ENCODE results near the gene TRAPPC12.
A peak's percentile ranks its signal among the peaks of the same experiment; 100 is the strongest.

TRAPPC12 gene

DNA sequence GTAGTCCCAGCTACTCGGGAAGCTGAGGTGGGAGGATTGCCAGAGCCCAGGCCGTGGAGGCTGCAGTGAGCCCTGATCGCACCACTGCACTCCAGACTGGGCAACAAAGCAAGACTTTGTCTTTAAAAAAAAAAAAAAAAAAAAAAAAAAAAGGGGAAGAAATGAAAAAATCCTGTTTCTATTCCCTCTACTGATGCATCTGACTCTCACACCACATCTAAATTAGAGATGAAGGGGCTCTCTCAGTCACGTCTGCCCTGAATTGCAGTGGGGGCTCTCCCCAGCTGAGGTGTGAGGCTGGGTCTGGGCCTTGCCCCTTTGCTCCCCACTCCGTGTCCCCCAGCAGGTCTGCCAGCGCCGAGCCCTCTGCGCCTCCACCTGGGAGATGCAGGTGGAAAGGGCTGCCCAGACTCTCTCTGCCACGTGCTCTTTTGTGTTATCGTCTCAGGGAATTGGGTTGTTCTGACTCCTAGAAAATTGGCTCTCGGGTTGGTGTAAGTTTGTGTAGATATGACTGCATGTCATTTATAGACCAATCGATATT, 30.2 kb downstream of the TRAPPC12 start:
- no peak for DNase-seq

DNA sequence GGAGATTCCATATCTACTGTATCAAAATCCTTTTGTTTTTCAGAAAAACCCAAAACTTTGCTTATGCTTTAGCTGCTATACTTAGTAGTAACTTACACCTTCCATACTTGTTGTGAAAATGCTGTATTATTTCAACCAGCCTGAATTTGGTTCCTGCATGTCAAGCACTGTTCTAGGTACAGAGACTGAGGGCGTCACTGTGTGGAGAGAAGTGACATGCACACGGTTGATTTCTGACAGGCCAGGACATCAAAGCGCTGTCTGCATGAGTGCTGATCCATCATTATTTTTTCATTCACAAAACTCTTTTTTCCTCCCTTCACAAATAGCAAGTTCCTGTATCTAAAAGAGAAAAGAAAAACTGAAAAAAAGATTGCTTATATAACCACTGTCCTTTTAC, 31.6 kb downstream of the TRAPPC12 start:
- no peak for DNase-seq

DNA sequence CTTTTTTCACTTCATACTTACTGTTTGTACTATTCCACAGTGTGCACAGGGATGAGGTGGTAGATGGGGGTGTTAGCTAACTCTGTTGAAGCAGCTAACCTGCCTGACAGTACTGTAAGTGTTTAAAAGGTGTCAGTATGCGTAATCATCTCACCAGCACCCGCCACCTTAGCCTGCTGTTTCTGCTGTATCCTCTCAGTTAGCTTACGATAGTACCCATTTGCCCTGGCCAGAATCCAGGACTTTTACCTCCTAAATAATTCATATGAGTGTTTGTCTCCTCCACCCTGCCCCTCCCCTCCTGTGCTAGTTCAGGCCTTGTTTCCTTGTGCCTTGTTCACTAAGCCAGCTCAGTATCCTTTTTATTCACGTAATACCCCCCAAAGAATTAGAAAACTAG, 34.2 kb downstream of the TRAPPC12 start:
- no peak for DNase-seq

DNA sequence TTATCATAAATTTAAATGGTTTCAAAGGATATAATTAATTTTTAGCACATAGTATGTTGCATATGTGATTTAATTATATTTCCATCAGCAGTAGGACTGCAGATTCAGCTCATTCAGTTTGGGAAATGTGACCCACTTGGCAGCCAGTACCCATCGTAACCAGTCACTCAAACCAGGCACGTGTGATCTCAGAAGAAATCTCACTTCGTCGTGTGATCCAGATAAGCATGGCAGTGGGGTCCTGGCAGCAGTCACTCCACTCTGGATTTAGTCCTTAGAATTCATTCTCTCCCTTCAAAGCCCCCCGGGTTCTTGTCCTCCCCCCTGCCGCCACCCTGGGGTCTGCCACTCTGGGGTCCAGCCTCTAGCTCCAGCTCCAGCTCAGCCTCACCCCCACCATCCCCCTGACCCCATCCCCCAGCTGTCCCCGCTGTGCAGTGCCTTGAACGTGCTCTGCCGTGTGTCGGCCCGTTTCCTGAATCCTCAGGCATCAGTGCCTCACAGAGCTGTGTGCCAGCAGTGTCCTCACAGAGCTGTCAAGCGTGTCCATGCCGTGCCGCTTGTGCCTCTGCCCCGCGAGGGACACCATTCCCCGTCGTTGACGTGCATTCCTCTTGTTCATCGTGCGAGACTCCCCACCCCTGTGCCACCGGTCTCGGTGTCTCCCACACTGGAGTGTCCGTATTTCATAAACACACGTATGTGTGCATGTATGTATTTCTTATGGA, 34.8 kb downstream of the TRAPPC12 start:
- DNase-seq, result no peak

DNA sequence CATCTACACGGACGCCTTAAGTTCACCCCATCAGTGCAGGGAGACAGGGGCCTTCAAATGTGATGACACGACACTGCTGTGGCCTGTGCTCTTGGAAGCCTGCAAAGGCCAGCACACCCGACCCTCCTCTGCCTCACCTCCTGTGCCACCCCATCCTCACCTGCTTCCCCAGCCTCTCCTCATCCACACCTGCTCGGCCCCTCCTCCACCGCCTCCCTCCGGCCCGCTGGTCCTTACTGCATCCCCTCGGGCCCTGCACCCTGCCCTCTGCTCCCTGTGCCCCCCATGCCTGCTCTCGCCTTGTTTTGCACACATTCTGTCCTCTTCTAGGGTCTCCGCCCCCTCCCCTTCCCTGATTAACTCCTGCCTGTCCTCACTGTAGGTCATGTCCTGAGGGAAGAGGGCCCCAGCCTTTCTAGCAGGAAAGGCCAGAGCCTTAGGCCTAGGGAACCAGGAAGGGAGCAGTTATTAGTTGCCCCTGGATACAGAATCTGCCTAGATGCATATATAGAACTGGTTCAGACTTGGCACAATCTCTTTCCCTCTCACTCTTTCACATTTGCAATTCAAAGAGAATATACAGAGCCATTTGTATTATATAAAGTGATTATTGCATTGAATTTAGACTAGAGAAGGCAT, 39.4 kb downstream of the TRAPPC12 start:
- DNase-seq, result no peak

DNA sequence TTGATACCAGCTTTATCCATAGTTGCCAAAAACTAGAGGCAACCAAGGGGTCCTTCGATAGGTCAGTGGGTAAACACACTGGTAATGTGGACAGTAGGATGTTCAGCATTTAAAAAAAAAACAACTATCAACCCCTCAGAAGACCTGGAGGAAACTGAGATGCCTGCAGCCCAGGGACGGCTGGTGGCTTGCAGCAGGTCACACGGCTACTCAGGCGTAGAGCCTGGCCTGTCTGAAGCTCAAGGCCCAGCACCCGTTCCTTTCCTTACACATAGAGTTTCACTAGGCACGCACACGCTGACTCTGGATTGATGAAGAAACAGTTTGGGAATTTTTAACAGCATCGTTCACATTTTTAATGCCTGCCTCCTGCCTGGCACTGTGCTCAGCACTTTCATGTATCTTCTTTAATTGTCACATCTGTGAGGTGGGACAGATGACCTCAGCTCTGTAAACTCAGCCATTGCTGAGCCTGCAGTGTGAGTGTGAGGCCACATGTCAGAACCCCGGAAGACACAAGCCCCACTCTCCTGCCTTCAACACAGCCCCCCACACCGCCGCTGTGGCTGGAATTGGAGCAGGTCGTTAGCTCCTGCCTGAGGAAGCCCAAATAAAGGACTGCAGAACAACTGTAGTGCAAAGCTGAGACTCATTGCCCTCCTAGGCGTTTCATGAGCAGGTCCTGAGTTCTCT, 40.7 kb downstream of the TRAPPC12 start:
- no peak for DNase-seq

DNA sequence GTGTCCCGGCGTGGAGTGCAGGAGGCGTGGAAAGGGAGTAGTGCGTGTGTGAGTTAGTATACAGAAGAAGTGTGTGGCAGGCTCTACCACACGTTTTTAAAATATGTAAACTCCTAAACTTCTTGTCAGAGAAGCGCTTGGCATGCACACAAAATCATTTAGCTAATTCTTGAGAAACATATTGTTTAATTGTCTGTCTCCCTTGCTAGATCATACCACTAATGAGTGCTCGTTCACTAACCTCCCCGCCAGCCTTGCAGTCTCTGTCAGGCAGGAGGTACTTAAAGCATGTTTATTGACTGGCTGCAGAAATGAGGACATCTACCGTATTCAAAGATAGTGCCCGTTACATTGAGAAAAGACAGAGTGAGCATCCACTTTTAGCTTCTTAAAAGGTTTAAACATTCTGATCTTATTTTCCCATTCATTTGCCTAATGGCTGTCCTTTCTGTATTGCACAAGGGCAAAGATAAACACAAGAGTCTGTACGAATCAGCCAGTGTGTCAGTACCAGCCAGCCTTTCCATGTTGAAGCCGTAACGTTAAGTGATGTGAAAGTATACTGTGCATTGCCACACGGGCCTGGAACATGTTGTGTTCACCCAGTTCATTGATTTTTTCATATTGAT, 41.4 kb downstream of the TRAPPC12 start:
- DNase-seq, result no peak

DNA sequence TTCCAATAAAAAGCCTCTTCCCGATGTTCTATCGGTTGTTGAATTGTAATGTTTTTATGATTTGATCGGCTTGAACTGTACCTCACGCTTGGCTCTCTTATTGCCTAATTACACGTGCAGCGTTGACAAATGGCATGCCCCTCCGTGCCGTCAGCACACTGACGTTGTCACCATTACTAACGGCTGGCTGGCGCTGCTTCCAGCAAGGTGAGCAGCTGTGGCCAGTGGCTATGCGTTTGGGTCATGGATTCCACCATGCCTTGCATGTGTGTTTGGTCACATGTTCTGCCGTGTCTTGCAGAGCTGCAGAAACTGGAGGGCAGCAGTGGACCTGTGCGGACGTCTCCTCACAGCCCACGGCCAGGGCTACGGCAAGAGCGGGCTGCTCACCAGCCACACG, 42.1 kb downstream of the TRAPPC12 start:
- no peak for DNase-seq

DNA sequence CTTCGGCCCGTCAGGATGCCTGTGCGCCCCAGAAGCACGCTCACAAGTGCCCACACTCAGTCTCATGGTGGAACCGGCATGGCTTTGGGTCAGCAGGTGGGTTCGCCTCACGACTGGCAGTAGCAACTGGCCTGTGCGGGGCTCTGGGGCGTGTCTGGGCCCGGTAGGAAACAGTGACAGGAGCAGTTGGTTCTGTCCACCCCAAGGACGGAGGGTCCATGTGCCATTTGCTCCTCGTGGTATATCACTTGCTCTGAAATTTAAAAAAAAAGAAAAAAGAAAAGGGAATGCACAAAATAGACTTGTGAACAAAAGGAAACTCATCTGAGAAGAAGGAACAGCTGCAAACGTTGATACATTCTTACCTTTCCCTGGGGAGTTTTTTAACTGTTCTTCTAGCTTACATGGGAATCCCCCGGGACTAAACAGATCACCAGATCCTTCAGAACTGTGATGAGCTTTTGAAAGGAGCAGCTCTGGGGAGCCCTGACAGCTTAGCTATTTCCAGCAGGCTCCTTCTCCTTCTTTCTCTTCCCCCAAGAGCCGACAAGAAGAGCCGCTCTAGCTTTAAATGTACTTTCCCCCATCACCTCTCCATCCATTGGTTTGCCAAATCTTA, 42.8 kb downstream of the TRAPPC12 start:
- no peak for DNase-seq

DNA sequence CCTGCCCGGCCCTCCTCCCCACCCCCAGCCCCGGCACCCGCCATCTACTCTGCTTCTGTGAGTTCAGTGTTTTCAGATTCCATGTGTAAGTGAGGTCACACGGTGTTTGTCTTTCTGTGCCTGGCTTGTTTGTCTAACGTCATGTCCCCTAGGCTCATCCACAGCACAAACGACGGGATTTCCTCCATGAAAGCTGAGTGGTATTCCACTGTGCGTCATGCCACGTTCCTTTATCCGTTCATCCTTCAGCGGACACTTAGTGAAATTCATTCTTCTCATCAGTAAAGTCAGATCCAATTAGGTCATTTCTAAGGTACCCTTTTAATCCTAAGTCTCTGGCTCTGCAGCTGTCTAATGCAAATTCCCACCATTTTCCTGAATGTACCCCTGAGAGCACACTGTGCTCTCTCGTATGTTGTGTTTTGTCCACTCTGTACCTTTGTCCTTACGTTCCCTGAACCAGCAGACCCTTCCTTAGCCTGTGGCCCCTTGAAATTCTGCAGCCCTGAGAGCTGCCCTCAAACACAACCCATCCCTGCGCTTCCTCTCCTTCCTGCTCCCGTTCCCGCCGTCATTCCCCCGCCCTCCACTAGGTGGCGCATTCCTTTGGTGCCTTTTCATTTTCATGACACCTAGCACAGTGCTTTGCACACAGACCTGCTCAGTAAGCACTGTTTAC, 44.1 kb downstream of the TRAPPC12 start:
- peak; percentile 26 for DNase-seq

DNA sequence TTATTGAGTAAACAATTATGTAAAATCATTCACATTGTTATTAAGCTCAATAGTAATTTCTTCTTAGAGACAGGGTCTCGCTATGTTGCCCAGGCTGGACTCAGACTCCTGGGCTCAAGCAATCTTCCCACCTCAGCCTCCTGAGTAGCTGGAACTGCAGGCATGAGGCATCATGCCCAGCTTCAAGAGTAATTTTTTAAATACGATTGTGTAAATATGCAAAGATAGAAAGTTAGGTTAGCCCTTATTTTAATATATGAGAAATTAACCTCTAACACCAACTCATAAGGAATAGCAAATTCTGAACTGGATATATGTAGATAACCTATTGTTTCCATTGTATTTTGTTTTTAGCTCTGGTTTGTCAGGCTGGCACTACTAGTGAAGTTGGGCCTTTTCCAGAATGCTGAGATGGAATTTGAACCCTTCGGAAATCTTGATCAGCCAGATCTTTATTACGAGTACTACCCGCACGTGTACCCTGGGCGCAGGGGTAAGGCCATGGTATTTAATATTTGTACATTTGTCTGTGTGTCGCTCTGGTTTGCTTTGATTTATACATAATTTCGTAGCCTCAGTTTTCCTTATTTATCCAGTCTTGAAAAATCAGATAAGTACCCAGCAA, 44.8 kb downstream of the TRAPPC12 start:
- DNase-seq, result no peak

DNA sequence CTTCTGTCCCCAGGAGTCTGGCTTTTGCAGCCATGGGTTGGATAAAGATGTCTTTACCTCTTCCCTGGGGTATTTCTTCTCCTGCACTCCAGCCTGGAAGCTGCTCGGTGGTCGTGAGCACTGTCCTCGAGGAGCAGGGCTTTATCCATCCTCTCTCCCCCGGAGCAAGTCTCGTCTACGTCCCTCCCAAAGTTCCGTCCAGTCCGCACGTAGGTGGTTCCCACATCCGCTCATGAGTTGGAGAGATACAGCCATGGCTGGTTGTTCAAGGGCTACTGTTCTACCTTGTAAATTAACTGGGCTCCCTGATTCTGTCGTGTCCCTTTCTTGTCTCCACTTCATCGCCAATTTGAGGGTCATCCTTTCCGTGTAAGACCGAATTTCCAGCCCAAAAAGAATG, 47.1 kb downstream of the TRAPPC12 start:
- no peak for DNase-seq

DNA sequence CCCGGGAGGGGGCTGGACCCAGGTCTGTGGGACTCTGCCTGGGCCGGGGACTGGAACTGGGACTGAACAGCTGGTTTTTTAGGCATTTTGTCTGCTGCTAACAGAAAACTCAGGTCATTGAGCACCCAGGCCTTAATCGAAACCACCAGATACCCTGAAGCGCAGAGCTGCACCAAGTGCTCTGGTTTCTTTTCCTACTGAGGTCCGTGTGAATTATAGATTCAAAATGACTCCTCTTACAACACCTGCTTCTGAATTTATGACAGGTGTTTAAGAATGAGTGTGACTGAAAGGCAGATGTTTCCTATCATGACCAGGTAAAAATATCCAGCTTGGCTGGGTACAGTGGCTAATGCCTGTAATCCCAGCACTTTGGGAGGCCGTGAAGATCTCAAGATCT, 47.8 kb downstream of the TRAPPC12 start:
- DNase-seq, result no peak

DNA sequence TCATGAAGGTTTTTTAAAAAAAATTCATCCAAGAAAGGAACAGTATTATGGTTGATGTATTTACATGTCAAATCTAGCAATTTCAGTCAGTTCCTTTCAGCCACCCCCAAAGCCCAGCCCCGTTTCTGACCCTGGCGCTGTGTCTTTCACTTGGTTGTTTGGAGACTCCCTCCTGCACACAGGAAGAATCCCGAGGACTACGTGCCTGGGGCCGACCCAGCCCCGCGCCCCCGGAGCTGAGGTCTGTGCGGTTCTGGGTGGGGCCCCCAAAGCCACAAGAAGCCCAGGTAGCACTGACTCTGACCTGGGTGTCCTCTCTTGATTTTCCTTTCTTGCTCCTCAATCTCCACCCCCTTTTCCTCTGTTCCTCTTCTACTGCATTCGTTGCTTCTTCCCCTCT, 49.1 kb downstream of the TRAPPC12 start:
- DNase-seq, result no peak

DNA sequence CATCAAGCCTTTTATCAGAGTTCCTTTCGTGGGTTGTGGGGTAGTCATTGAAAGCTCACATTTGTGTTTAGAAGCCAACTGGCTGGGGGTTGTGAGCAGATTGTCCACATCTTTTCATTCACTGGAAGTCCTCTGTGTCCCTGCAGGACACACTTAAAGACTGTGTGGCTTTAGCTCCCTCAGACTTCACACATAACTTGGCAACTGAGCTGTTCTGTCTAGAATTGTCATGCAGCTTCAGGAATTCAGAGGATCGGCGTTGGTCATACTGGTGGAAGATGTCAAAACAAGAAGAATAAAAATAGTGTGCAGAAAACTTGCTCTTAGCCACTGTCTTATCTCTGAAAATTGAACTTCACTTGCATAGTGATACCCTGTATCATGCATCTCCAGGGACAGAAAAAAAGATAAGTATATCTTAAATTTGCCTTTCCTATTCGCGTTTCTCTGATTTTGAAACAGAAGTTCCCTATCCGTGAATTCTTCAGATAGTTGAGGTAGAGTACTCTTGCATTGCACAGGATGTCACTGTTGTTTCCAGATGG, 49.6 kb downstream of the TRAPPC12 start:
- DNase-seq, result no peak

DNA sequence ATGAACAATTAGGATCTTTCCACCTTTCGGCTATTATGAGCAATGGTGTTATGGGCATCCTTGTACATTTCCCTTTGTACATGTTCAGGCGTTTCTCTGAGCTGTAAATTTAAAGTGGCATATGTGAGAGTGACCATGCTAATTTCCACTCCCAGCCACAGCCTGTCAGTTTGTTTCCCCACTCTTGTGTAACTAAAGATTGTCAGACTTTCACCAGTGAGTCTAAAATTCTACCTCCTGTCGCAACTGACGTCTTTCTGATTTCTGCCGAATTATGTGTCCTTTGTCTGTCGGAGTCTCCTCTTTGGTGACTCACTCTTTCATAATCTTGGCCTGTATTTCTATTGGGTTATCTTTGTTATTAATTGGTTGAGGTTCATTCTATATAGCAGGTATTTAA, 50.7 kb downstream of the TRAPPC12 start:
- no peak for DNase-seq

DNA sequence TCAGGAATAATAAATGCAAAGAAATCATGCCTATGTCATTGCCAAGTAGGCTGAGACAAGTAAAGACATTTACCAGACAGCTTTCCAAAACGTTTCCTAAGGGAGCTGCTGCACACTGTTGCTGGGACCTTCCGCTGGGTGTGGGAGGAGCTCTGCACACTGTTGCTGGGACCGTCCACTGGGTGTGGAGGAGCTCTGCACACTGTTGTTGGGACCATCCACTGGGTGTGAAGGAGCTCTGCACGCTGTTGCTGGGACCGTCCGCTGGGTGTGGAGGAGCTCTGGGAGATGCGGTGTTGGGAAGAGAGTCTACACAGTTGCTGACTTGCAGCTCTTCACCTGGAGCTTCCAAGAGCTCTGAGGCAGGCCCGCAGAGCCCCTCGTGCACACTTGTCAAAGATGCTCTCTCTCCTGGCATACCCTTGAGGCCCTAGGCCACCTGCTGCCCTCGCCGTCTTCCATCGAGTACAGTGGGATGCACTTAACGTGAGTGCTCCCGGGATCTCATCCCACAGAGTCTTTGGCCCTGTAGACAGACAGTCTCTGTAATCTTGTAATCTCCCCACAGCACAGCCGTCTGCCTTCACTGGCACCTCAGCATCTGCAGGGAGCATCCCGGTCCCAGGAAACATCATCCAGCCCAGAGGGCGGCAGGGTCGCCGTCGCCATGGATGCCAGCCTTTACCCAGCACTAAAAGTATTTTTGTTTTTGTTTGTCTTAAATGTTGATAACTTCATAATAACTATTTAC, 51.4 kb downstream of the TRAPPC12 start:
- DNase-seq, result no peak

DNA sequence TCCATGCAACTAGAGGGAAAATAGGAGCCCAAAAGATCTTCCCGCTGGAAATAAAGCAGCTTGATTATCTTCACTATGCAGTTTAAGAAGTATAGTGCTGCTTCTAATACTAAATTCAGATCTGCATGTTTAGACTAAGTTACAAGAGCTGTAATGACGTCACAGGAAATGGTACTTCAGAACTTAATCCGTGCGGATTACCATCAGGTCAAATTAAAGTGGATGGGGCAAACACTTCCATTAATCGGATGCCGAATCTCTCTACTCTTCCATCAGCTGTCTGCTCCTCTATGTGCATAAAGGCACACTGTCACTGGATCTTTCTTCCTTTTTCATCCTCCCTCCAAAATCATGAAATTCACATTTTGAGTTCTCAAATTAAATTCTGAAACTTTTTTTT, 52.6 kb downstream of the TRAPPC12 start:
- no peak for DNase-seq

DNA sequence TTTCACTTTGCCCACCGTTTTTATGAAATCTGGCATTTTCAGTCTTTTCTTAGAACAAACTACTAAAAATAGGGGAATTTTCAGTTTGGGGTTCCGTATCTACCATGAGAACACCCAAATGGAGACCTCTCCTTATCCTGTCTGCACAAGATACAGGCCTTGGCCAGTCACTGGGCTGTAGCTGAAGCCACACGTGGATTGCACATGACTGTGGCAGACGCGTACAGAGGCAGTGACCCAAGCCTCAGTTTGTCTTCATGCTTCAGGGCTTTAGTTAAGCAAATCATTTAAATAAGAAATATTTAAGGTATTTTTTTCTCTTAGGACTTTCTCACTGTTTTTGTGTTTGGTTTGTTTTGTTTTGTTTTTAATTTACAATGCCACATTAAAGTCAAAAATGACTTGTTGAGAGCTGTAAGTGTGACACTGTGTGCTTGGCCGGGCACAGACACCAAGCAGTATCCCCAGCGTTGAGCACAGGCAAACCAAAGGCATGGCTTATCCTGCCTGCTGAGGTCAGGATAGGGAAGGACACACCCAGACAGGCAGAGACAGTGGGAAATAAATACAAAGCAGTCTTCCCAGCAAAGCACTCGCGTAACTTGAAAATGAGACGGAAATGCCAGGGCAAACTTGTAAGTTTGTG, 53.3 kb downstream of the TRAPPC12 start:
- no peak for DNase-seq

DNA sequence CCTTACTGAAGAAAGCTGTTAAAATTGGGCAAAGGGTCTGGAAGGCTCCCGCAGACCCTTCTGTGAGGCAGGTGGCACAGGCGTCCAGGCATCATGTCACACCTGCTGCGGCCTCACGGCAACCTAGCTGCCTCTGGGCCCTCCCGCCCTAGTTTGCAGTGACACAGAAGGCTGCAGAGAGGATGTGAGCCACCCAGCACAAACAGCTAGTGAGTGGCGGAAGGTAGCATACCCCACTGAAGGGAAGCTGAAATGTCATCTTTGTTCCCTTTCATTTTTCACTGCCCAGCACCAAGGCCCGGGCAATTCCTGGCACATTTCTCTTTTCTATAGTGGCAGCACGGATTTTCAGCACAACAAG, 53.8 kb downstream of the TRAPPC12 start:
- DNase-seq, result no peak

All from T1000 (cell line).